ENCODE data around the gene FERMT1.

GRCh38 chr20:6108330-6108729 is 14.5 kb downstream of the FERMT1 start:
- TF ChIP-seq, protein P1, sequence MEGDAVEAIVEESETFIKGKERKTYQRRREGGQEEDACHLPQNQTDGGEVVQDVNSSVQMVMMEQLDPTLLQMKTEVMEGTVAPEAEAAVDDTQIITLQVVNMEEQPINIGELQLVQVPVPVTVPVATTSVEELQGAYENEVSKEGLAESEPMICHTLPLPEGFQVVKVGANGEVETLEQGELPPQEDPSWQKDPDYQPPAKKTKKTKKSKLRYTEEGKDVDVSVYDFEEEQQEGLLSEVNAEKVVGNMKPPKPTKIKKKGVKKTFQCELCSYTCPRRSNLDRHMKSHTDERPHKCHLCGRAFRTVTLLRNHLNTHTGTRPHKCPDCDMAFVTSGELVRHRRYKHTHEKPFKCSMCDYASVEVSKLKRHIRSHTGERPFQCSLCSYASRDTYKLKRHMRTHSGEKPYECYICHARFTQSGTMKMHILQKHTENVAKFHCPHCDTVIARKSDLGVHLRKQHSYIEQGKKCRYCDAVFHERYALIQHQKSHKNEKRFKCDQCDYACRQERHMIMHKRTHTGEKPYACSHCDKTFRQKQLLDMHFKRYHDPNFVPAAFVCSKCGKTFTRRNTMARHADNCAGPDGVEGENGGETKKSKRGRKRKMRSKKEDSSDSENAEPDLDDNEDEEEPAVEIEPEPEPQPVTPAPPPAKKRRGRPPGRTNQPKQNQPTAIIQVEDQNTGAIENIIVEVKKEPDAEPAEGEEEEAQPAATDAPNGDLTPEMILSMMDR (IDR thresholded peaks at IDR 0.05), result no peak
- no peak for TF ChIP-seq POLR2A (IDR thresholded peaks at IDR 0.05)
